ENCODE data around the gene TAOK1.
"Not testable (repeated sequence)": the region's sequence is repeated elsewhere in the genome, so short reads cannot be mapped to it uniquely, and the experiment has no call there.

The TAOK1 gene

GRCh38 chr17:29480249-29480928 lies 90.2 kb downstream of the TAOK1 start:
- not testable (repeated sequence) for H3K27ac ChIP-seq (ENCODE audit: low read depth, low read length); H2AFZ ChIP-seq (ENCODE audit: low read length, unreplicated experiment); H3K27me3 ChIP-seq (ENCODE audit: insufficient read depth, low read length); H3K4me3 ChIP-seq (ENCODE audit: low read depth, low read length); H3K79me2 ChIP-seq (ENCODE audit: control insufficient read depth, insufficient read depth, low read length, unreplicated experiment); H3K4me1 ChIP-seq (ENCODE audit: control insufficient read depth, insufficient read depth, low read length, unreplicated experiment)
- H3K36me3 ChIP-seq (ENCODE audit: insufficient read depth, low read length) = peaks cover 19% of the 10 kb centered on the region

- Histone ChIP-seq H3K79me2 (ENCODE audit: control insufficient read depth, insufficient read depth, low read length, unreplicated experiment) (no peaks in the 10 kb centered on the region), H2AFZ (ENCODE audit: low read length, unreplicated experiment) (no peak overlapping the region), H3K4me1 (ENCODE audit: control insufficient read depth, insufficient read depth, low read length, unreplicated experiment) (no peaks in the 10 kb centered on the region), H3K27me3 (ENCODE audit: insufficient read depth, low read length) (no peaks in the 10 kb centered on the region), H3K4me3 (ENCODE audit: low read depth, low read length) (no peak overlapping the region), H3K36me3 (ENCODE audit: insufficient read depth, low read length) (peaks cover 13% of the 10 kb centered on the region), H3K27ac (ENCODE audit: low read depth, low read length) (no peak overlapping the region)
Measured at GRCh38 chr17:29483503-29483902, 93.3 kb downstream of the TAOK1 start.

- Histone ChIP-seq H3K27me3 (ENCODE audit: insufficient read depth, low read length) (no peaks in the 10 kb centered on the region), H3K4me3 (ENCODE audit: low read depth, low read length) (no peak overlapping the region), H3K4me1 (ENCODE audit: control insufficient read depth, insufficient read depth, low read length, unreplicated experiment) (peaks cover 5% of the 10 kb centered on the region), H3K36me3 (ENCODE audit: insufficient read depth, low read length) (peaks cover 16% of the 10 kb centered on the region; the same call in 1 of the 2 replicates), H3K27ac (ENCODE audit: low read depth, low read length) (peak overlapping the region; percentile 19; the same call in 1 of the 2 replicates), H3K79me2 (ENCODE audit: control insufficient read depth, insufficient read depth, low read length, unreplicated experiment) (no peaks in the 10 kb centered on the region), H2AFZ (ENCODE audit: low read length, unreplicated experiment) (no peak overlapping the region)
Measured at GRCh38 chr17:29495011-29495410, 104.8 kb downstream of the TAOK1 start.

GRCh38 chr17:29504711-29505110 lies 114.5 kb downstream of the TAOK1 start:
- no peak overlapping the region for H3K27ac ChIP-seq (ENCODE audit: low read depth, low read length)
- no peak overlapping the region for H2AFZ ChIP-seq (ENCODE audit: low read length, unreplicated experiment)
- no peak overlapping the region for H3K4me3 ChIP-seq (ENCODE audit: low read depth, low read length)
- H3K4me1 ChIP-seq (ENCODE audit: control insufficient read depth, insufficient read depth, low read length, unreplicated experiment) = no peaks in the 10 kb centered on the region
- no peaks in the 10 kb centered on the region for H3K27me3 ChIP-seq (ENCODE audit: insufficient read depth, low read length)
- no peaks in the 10 kb centered on the region for H3K79me2 ChIP-seq (ENCODE audit: control insufficient read depth, insufficient read depth, low read length, unreplicated experiment)
- H3K36me3 ChIP-seq (ENCODE audit: insufficient read depth, low read length) = peaks cover 20% of the 10 kb centered on the region

- H3K27me3 ChIP-seq (ENCODE audit: insufficient read depth, low read length) = no peaks in the 10 kb centered on the region
- H3K4me3 ChIP-seq (ENCODE audit: low read depth, low read length) = no peak overlapping the region
- H2AFZ ChIP-seq (ENCODE audit: low read length, unreplicated experiment) = no peak overlapping the region
- peaks cover 6% of the 10 kb centered on the region for H3K4me1 ChIP-seq (ENCODE audit: control insufficient read depth, insufficient read depth, low read length, unreplicated experiment)
- no peak overlapping the region for H3K27ac ChIP-seq (ENCODE audit: low read depth, low read length)
- H3K36me3 ChIP-seq (ENCODE audit: insufficient read depth, low read length) = peaks cover 20% of the 10 kb centered on the region
- H3K79me2 ChIP-seq (ENCODE audit: control insufficient read depth, insufficient read depth, low read length, unreplicated experiment) = no peaks in the 10 kb centered on the region
Measured at GRCh38 chr17:29505836-29506235, 115.7 kb downstream of the TAOK1 start.

GRCh38 chr17:29510953-29511352 lies 120.8 kb downstream of the TAOK1 start:
- H3K79me2 ChIP-seq (ENCODE audit: control insufficient read depth, insufficient read depth, low read length, unreplicated experiment) = no peaks in the 10 kb centered on the region
- peak overlapping the region; percentile 0; the same call in 1 of the 2 replicates for H3K27ac ChIP-seq (ENCODE audit: low read depth, low read length)
- peaks cover 7% of the 10 kb centered on the region for H3K4me1 ChIP-seq (ENCODE audit: control insufficient read depth, insufficient read depth, low read length, unreplicated experiment)
- no peaks in the 10 kb centered on the region for H3K27me3 ChIP-seq (ENCODE audit: insufficient read depth, low read length)
- H3K4me3 ChIP-seq (ENCODE audit: low read depth, low read length) = no peak overlapping the region
- no peak overlapping the region for H2AFZ ChIP-seq (ENCODE audit: low read length, unreplicated experiment)
- H3K36me3 ChIP-seq (ENCODE audit: insufficient read depth, low read length) = peaks cover 17% of the 10 kb centered on the region; the same call in 1 of the 2 replicates

GRCh38 chr17:29514792-29515191 lies 124.6 kb downstream of the TAOK1 start:
- Histone ChIP-seq H3K27ac (ENCODE audit: low read depth, low read length) (no peak overlapping the region), H3K4me1 (ENCODE audit: control insufficient read depth, insufficient read depth, low read length, unreplicated experiment) (peaks cover 7% of the 10 kb centered on the region), H2AFZ (ENCODE audit: low read length, unreplicated experiment) (no peak overlapping the region), H3K79me2 (ENCODE audit: control insufficient read depth, insufficient read depth, low read length, unreplicated experiment) (no peaks in the 10 kb centered on the region), H3K36me3 (ENCODE audit: insufficient read depth, low read length) (peaks cover 22% of the 10 kb centered on the region), H3K4me3 (ENCODE audit: low read depth, low read length) (no peak overlapping the region), H3K27me3 (ENCODE audit: insufficient read depth, low read length) (no peaks in the 10 kb centered on the region)

- H3K4me3 ChIP-seq (ENCODE audit: low read depth, low read length) = no peak overlapping the region
- H2AFZ ChIP-seq (ENCODE audit: low read length, unreplicated experiment) = no peak overlapping the region
- peaks cover 25% of the 10 kb centered on the region for H3K36me3 ChIP-seq (ENCODE audit: insufficient read depth, low read length)
Measured at GRCh38 chr17:29518359-29518758, 128.2 kb downstream of the TAOK1 start.

GRCh38 chr17:29524692-29525091 lies 134.5 kb downstream of the TAOK1 start:
- Histone ChIP-seq H2AFZ (ENCODE audit: low read length, unreplicated experiment) (no peak overlapping the region), H3K4me3 (ENCODE audit: low read depth, low read length) (no peak overlapping the region), H3K27ac (ENCODE audit: low read depth, low read length) (no peak overlapping the region), H3K36me3 (ENCODE audit: insufficient read depth, low read length) (peaks cover 24% of the 10 kb centered on the region), H3K79me2 (ENCODE audit: control insufficient read depth, insufficient read depth, low read length, unreplicated experiment) (peaks cover 3% of the 10 kb centered on the region), H3K4me1 (ENCODE audit: control insufficient read depth, insufficient read depth, low read length, unreplicated experiment) (no peaks in the 10 kb centered on the region), H3K27me3 (ENCODE audit: insufficient read depth, low read length) (no peaks in the 10 kb centered on the region)

More at GRCh38 chr17:29518359-29518758, 128.2 kb downstream of the TAOK1 start:
- H3K4me1 ChIP-seq (ENCODE audit: control insufficient read depth, insufficient read depth, low read length, unreplicated experiment) = no peaks in the 10 kb centered on the region
- H3K79me2 ChIP-seq (ENCODE audit: control insufficient read depth, insufficient read depth, low read length, unreplicated experiment) = no peaks in the 10 kb centered on the region
- H3K27ac ChIP-seq (ENCODE audit: low read depth, low read length) = no peak overlapping the region
- no peaks in the 10 kb centered on the region for H3K27me3 ChIP-seq (ENCODE audit: insufficient read depth, low read length)

GRCh38 chr17:29526322-29526721 lies 136.2 kb downstream of the TAOK1 start:
- Histone ChIP-seq H3K27me3 (ENCODE audit: insufficient read depth, low read length) (no peaks in the 10 kb centered on the region), H3K4me1 (ENCODE audit: control insufficient read depth, insufficient read depth, low read length, unreplicated experiment) (no peaks in the 10 kb centered on the region), H3K27ac (ENCODE audit: low read depth, low read length) (no peak overlapping the region), H3K4me3 (ENCODE audit: low read depth, low read length) (no peak overlapping the region), H2AFZ (ENCODE audit: low read length, unreplicated experiment) (no peak overlapping the region), H3K36me3 (ENCODE audit: insufficient read depth, low read length) (peaks cover 33% of the 10 kb centered on the region), H3K79me2 (ENCODE audit: control insufficient read depth, insufficient read depth, low read length, unreplicated experiment) (peaks cover 3% of the 10 kb centered on the region)

- Histone ChIP-seq H3K79me2 (ENCODE audit: control insufficient read depth, insufficient read depth, low read length, unreplicated experiment) (no peaks in the 10 kb centered on the region), H3K36me3 (ENCODE audit: insufficient read depth, low read length) (peaks cover 19% of the 10 kb centered on the region), H3K4me3 (ENCODE audit: low read depth, low read length) (no peak overlapping the region), H3K27ac (ENCODE audit: low read depth, low read length) (no peak overlapping the region), H2AFZ (ENCODE audit: low read length, unreplicated experiment) (no peak overlapping the region), H3K27me3 (ENCODE audit: insufficient read depth, low read length) (no peaks in the 10 kb centered on the region), H3K4me1 (ENCODE audit: control insufficient read depth, insufficient read depth, low read length, unreplicated experiment) (no peaks in the 10 kb centered on the region)
Measured at GRCh38 chr17:29533976-29534375, 143.8 kb downstream of the TAOK1 start.
